Measurements from ENCODE around the gene SLC26A3.

The SLC26A3 gene

DNA sequence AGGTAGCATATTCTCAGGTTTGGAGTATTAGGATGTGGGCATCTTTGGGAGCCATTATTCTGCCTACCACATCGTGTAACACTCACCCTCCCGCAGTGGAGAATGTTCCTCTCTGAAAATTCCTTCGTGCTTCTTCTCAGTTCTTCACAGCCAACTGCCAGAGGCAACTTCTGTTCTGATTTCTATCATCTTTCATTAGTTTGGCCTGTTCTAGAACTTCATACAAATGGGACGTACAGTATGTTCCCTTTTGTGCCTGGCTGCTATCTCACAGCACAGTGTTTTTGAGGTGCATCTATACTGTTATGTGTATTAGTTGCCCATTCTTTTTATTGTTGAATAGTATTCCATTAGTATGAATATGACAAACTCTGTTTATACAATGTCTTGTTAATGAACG is 8.9 kb upstream of the SLC26A3 start:
- TF ChIP-seq CTCF (IDR thresholded peaks at IDR 0.05; ENCODE audit: low read depth, low read length), result no peak
- Histone ChIP-seq H3K27me3 (no peaks in the 10 kb centered on the region), H3K9me3 (no peaks in the 10 kb centered on the region), H3K36me3 (no peaks in the 10 kb centered on the region), H3K4me3 (ENCODE audit: low read depth, low read length) (no peak overlapping the region), H3K4me1 (no peaks in the 10 kb centered on the region)
- DNase-seq, result no peak

- H3K27me3 ChIP-seq, result no peaks in the 10 kb centered on the region
- H3K36me3 ChIP-seq, result no peaks in the 10 kb centered on the region
- no peaks in the 10 kb centered on the region for H3K9me3 ChIP-seq
- no peak for DNase-seq
- no peak overlapping the region for H3K4me3 ChIP-seq (ENCODE audit: low read depth, low read length)
- TF ChIP-seq CTCF (IDR thresholded peaks at IDR 0.05; ENCODE audit: low read depth, low read length), result no peak
- H3K4me1 ChIP-seq, result no peaks in the 10 kb centered on the region
Observed at GRCh38 chr7:107810626-107811025, 7.6 kb upstream of the SLC26A3 start.

DNA sequence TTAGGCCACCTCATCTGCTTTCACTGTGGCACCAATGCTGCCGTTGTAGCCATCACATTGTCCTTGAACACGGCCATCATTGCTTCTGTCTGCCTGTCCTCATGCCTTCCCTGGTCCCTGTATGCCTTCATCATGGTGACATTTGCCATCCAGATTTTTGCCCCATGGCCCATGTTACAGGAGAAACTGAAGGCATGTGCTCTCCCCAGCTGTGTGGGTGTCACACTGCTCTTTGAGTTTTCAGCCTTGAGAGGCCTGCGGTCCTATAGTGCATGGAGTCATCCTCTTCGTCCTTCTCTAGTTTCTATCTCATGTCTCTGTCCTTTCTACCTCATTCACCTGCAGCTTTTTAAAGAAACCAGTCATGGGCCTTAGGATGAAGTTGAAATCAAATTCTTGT is 6.2 kb upstream of the SLC26A3 start:
- Histone ChIP-seq H3K27me3 (no peaks in the 10 kb centered on the region), H3K9me3 (no peaks in the 10 kb centered on the region), H3K4me1 (no peaks in the 10 kb centered on the region), H3K36me3 (no peaks in the 10 kb centered on the region), H3K4me3 (ENCODE audit: low read depth, low read length) (no peak overlapping the region)
- no peak for TF ChIP-seq CTCF (IDR thresholded peaks at IDR 0.05; ENCODE audit: low read depth, low read length)
- DNase-seq, result no peak

GRCh38 chr7:107799647-107800264 is 3.3 kb downstream of the SLC26A3 start:
- H3K36me3 ChIP-seq, result no peaks in the 10 kb centered on the region
- H3K27me3 ChIP-seq, result peaks cover 7% of the 10 kb centered on the region
- no peak for TF ChIP-seq CTCF (IDR thresholded peaks at IDR 0.05; ENCODE audit: low read depth, low read length)
- no peak for DNase-seq
- no peaks in the 10 kb centered on the region for H3K4me1 ChIP-seq
- no peak overlapping the region for H3K4me3 ChIP-seq (ENCODE audit: low read depth, low read length)
- H3K9me3 ChIP-seq, result no peaks in the 10 kb centered on the region

GRCh38 chr7:107792364-107792763 is 10.7 kb downstream of the SLC26A3 start:
- Histone ChIP-seq H3K9me3 (no peaks in the 10 kb centered on the region), H3K4me3 (ENCODE audit: low read depth, low read length) (no peak overlapping the region), H3K36me3 (no peaks in the 10 kb centered on the region), H3K27me3 (peaks cover 40% of the 10 kb centered on the region), H3K4me1 (no peaks in the 10 kb centered on the region)
- TF ChIP-seq CTCF (IDR thresholded peaks at IDR 0.05; ENCODE audit: low read depth, low read length), result no peak
- no peak for DNase-seq

DNA sequence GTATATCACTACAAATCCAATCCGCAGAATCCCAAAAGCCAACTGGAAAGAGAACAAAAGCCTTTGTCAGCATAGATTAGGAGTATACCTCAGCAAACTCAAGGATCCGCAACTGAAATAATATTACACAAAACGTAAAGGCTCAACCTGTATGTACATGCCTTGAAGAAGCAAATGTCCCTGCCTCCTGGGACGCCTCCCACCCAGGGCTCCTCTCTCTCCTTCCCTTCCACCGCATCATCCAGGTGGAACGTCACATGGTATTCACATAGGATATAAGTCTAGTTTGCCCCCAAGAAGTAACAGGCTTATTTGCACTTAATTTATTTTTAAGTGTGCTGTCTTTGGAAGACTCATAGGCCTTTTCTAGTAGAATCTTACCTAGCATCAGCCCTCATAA is 13.4 kb downstream of the SLC26A3 start:
- no peak for TF ChIP-seq CTCF (IDR thresholded peaks at IDR 0.05; ENCODE audit: low read depth, low read length)
- DNase-seq, result no peak
- Histone ChIP-seq H3K36me3 (no peaks in the 10 kb centered on the region), H3K4me3 (ENCODE audit: low read depth, low read length) (no peak overlapping the region), H3K27me3 (peaks cover 58% of the 10 kb centered on the region), H3K9me3 (no peaks in the 10 kb centered on the region), H3K4me1 (no peaks in the 10 kb centered on the region)

Measured in BE2C (cell line).